Globus pallidus (tissue), 1 donor: ENCODE data around the gene ODF2L.
"Not testable (repeated sequence)": the region's sequence is repeated elsewhere in the genome, so short reads cannot be mapped to it uniquely, and the experiment has no call there.

Source experiments
- DNase-seq: peaks from one replicate; pipeline ENCODE4 v3.0.0-alpha.2; 2015; ENCODE audit warnings: low spot score

ODF2L gene

DNA sequence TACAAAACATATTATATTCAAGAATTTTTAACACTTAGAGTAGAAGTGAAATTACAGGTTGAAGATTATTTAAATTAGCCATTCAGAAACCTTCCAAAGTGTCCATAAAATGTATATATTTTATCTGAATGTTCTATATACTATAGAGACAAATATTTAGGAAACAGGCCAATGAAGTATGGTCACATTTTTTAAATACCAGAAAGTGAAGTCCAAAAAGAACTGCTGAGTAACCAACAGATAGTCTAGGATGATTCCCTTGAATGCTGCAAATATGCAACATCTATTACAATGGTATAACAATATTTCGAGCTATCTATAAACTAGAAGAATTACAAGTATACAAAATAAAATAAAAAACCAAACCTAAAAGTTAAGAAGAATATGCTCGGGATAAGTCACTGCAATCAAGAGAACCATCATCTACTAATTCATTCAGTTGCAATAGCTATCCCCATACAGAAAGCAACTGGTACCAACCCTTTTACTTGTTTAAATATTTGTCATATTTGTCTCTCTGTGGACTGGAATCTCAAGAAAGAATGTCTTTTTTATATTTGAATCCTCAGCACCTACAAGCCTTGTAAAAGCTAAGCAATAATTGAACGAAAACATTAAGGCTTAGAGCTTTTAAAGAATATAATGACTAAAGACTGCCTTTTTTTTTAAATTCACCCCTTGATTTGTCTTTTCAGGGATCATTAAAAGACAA is 8.1 kb downstream of the ODF2L start:
- no peak for DNase-seq

DNA sequence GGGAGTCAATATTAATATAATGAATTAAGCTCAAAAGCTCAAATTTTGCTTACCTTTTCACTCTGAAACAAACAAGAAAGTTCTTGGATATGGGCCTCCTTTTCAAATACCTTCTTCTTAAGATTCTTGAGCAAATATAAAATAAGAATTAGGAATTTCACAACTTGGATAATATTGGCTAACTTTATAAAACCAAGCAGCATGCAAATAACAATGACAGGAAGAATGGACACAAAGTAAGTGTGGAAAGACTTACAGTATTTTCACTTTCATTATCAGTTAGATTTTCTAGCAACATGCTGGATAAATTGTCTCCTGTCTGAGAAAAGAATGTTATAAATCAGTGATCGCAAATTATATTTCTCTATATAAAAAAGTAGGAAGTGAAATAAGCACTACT is 13.2 kb downstream of the ODF2L start:
- no peak for DNase-seq

DNA sequence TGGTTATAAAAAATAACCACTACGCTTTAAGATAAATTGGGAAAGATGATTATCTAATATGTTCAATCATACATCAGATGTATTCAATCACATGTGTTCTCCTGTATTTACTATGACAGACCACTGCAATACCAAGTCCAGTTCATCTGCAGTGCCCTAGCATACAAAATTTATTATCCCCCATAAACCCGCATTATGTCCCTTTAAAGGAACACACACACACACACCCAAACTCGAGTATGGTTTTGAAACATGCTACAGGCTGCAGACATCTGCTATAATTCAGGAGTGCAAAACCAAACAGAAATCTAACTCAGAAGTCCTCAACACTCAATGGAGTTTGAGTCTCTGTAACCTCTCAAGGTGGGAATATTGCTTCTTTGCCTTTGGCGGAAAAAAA is 14.9 kb downstream of the ODF2L start:
- DNase-seq: no peak

DNA sequence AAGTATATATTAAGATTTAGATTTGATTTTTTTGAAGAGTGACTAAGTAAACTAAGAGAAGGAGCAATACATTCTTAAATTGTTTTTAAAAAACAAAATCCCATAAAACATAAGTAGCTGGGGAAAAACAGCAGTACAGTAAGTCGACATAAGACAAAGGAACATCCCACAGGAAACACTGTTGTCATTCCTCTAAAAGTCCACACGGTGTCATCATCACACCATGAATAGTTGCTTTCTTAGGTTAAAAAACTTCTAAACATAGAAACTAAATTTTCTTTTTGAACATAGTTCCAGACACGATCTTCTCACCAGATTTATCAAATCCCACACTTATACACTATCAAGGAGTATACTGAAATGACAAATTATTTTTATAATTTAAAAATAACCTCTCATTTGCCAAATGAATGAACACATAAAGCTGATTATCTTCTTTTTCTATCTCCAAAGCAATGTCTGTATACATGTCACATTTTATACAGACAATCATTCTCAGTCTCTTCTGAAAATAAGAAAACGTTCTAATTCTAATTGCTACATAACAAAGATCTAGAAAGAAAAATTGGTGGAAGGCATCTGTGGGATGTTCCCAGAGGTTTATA is 15.8 kb downstream of the ODF2L start:
- peak; percentile 67 for DNase-seq

DNA sequence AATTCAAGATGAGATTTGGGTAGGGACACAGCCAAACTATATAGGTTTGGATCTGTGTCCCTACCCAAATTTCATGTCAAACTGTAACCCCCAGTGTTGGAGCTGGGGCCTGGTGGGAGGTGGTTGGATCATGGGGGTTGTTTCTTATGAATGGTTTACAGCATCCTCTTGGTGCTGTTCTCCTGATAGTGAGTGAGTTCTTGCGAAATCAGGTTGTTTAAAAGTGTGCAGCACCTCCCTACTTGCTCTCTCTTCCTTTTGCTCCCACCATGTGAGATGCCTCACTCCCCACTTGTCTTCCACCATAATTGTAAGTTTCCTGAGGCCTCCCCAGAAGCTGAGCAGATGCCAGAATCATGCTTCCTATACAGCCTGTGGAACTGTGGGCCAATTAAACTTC is 17.3 kb downstream of the ODF2L start:
- DNase-seq: no peak

DNA sequence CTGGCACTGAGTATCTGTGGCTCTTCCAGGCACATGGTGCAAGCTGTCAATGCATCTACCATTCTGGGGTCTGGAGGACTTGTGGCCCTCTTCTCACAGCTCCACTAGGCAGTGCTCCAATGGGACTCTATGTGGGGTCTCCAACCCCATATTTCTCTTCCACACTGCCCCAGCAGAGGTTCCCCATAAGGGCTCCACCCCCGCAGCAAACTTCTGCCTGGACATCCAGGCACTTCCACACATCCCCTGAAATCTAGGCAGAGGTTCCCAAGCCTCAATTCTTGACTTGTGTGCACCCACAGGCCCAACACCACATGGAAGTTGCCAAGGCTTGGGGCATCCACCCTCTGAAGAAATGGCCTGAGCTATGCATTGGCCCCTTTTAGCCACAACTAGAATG is 18.8 kb downstream of the ODF2L start:
- DNase-seq: no peak

DNA sequence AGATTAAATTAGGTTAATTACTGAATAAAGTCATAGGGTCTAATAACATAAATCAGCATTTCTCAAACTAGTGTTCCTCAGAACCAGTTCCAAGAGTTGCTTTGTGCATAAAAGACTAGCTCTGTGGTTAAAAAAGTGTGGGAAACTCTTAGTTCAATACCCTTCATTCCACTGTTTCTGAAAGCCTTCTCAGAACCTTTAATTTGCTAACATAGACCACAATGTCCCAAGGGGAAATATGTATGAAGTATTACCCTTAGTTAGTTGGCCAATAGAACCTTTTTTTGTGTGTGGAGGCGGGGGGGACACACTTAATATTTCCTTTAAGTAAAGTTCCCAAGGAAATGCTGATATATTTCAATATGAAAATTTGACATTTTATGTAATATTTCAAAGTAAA is 20.4 kb downstream of the ODF2L start:
- no peak for DNase-seq

DNA sequence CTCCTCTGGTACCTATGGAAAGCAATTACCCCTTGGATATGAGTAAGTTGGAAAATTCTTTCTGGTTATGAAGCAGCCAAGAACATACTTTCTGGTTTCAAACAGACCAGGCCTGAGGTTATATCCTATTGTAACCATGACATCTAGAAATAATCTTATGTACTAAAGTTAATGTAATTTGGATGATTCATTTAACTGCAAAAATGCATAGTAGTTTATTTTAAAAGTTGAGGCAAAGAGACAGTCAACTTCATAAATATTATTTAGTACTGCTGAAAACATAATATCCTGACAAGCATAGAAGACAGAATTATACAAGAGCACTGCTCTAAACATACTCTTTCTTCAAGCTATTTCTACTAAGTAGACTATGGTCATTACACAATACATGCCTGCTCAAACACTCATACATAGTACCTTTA is 25.5 kb downstream of the ODF2L start:
- no peak for DNase-seq

DNA sequence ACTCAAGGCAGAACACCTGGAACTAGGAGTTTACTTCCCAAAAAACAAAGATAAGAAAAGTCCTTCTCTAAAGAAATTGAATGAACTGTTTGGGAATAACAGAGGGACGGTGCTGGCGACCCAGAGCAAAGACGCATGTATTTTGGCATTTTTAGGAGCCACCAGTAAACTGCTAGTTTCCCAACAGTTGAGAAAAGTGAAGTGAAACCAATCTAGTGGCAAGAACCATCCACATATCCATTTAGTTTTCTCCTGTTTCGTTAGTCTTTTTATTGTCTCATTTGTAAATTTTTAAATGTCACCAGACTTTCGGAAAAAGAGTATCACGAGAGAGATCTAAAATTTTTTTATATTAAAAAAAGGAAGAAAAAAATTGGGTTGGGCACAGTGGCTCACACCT is 30.2 kb downstream of the ODF2L start:
- DNase-seq: no peak

DNA sequence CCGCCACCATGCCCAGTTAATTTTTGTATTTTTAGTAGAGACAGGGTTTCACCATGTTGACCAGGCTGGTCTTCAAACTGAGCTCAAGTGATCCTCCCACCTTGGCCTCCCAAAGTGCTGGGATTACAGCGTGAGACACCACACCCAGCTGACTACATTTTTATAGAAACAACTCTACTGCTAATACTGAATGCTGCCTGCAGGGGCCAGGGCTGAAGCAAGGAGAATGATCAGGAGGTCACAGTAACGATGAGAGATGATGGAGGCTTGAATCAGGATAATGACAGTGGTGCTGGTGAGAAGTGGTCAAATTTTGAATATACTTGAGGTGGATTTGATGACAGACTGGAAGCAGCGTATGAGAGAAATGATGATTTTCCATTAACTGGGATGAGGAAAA is 33.3 kb downstream of the ODF2L start:
- DNase-seq: no peak

DNA sequence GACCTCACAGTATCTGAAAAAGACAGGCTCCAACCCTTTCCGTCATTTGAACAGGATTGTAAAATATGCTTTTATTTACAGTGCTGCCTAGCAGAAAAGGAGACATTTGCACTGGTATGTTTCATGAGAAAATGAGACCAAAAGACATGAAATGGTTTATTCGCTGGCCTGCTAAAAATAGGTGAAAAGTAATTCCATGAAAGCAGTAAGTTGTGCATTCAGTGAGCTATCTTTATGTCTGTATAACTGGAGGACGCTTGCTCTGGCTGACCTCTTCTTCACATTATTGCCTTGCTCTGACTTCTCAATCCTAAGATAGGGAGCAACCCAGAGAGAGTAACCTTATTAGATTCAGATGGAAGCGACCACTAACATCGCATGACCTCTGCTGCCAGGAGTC is 38.3 kb downstream of the ODF2L start:
- no peak for DNase-seq

DNA sequence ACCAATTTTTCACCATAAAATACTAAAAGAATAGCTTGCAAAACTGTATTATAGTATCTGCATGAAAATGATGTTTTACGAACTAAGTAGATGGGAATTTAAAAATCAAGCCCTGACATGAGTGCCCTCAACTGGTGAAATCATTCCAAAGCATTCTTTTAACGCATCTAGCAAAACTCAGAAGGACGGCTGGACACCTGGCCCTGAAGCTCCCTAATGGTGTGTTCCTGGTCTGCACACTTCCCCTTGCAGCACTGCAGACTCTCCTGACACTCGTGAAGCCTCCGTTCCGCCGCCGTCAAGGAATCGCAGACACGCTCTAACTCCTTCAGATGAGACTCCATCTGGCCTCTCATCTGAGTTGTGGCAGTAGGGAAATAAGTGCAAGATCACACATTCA is 39.9 kb downstream of the ODF2L start:
- no peak for DNase-seq

DNA sequence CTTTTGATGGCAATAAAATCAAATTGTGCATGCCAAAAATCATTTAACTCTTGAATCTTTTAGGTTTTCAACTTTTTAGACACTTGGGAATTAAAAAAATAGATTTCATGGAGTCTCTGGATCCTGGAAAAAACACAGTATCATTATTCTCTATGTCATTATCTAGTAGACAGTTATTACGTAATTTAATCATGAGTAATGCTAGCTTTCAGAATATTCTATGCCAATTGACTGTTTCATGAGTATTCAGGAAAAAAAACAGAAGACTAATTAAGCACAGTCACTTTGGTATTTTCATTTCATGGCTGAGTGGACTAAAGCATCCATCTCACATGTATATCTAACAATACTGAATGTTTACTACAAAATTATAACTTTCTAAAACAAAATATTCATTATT is 44.0 kb downstream of the ODF2L start:
- no peak for DNase-seq

DNA sequence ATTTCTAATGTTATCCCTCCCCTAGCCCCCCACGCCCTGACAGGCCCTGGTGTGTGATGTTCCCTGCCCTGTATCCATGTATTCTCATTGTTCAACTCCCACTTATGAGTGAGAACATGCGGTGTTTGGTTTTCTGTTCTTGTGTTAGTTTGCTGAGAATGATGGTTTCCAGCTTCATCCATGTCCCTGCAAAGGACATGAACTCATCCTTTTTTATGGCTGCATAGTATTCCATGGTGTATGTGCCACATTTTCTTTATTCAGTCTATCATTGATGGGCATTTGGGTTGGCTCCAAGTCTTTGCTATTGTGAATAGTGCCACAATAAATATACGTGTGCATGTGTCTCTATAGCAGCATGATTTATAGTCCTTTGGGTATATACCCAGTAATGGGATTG is 45.9 kb downstream of the ODF2L start:
- DNase-seq: not testable (repeated sequence)

DNA sequence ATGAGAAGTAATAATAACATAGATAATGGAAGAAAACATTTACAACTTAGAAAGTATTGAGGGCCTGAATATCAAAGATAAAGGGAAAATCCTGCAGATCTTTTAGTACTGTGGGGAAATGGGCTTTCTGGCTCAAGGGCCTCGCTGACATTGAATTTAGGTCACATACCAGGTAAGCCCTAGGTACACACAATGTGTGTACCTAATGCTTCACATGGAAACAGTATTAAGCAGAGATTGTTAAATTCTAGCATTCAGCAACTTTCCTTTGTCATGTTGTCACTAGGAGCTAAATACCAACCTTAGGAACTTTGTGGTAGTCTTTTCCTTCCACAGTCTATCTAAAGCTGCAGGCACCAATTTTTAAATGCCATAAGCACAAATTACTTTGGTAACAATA is 49.7 kb downstream of the ODF2L start:
- DNase-seq: no peak

DNA sequence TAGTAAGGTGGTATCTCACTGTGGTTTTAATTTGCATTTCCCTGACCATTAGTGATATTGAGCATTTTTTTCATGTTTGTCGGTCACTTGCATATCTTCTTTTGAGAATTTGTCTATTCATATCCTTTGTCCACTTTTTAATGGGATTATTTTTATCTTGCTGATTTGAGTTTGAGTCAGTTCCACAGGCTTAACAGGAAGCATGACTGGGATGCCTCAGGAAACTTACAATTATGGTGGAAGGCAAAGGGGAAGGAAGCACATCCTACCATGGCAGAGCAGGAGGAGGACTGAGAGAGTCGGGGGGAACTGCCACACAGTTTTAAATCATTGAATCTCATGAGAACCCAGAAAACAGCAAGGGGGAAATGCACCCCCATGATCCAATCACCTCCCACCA is 51.1 kb downstream of the ODF2L start:
- no peak for DNase-seq

DNA sequence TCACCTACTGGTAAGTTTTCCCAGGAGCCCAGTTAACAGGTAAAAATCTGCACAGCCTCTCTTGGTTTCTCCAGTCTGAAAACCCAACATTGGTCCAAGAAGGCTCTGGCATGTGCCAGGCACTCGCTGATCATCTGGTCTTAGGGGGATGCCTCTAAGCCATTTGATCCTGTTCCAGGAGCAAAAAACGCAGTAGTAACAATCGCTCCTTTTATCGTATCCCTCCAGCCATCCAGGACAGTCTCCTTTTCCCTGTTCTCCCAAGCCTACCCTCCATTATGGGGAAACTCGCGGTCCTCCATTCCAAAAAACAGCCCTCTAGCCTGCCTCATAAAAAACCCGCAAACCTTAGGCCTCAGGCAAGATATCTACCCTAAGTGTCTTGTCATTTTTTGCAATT is 56.2 kb downstream of the ODF2L start:
- no peak for DNase-seq

DNA sequence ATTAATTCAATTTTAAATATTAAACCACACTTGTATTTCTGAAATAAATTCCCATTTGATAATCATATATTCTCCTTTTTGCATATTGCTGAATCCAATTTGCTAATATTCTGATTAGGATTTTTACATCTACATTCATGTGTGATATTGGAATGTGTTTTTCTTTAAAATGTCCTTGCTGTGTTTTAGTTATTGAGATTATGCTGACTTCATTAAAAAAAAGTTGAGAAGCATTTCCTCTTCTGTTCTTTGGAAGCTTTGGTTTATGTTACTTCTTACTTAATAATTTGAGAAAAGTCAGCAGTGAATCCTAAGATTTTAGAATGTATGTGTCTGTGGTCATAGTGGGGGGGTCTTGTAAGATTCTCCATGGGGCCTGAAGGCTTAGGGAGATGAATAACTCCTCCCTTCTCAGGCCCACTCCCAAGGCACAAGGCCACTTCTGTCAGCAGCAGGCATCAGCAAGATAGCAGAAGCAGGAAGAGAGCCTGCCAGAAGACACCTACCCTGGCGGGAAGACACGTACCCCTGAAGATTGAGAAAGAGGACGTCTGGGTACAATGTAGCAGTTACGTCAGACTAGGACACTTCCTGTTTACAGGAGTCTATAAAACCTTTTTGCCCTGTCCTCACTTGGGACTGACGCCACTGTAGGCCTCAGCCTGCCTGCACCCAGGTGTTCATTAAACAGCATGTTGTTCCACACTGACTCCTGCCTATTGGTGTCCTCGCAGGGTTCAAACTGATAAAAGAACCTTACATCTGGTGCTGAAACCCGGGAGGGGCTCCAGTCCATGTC is 56.9 kb downstream of the ODF2L start:
- DNase-seq: no peak

DNA sequence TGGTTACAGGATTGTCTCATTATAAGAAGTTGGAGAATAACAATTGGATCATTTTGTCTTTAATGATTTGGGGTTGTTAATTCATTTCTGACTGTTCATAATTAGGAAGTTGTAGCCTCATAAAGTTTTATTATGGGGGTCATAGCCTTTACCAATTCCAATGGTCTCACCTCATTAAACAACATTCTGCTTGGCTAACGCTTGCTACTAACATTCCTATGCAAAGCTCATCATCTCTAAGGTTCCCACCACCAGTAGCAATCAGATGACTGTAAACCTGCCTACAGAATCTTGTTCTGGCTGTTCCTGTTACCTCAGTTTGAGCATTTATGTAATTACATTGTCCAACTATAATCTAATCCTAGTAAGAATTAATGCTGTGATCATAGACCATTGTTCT is 60.2 kb downstream of the ODF2L start:
- no peak for DNase-seq

DNA sequence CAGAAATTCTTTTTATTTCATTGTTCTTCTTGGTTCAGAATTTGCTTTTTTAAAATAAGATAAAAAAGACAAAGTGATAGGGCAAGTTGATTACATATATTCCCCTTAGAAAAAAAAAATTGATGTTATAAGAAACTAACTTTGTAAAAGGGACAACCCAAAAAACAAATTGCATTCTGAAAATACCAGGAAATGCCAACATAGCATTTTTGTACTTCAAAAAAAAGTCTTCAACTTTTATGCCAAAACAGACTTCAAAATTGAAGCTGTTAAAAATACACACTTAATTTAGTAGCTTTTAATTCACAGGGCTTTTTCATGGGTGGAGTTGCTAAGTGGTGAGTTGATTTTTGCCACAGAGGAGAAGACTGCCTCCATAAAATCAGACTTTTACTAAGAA is 70.9 kb downstream of the ODF2L start:
- DNase-seq: no peak

DNA sequence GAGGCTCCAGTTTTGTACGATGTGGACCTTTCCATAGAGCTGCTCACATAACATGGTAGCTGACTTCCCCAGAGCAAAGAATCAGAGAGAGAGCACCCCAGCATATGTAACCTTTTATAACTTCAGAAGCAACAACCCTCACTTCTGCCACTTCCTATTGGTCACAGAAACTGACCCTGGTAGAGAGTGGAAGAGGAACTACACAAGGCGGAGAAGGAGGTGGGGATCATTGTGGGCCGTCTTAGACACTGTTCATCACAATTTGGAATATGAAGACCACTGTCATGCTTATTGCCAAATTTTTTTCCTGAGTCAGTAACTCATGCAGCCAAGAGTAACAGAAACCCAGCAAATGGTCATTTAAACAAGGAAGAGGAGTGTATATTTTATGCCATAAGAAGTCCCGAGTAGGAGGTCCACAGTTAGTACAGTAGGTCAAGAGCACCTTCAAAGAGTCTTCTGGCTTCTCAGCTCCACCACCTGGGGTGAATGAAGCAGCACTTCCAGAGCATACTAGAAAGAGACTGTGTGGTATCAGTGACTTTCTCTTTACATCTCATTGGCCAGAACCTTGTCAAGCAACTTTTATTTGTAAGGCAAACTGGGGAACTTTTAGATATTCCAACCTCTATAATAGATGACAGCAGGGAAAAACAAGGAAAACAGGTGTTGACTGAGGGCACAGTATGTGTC is 71.8 kb downstream of the ODF2L start:
- no peak for DNase-seq

DNA sequence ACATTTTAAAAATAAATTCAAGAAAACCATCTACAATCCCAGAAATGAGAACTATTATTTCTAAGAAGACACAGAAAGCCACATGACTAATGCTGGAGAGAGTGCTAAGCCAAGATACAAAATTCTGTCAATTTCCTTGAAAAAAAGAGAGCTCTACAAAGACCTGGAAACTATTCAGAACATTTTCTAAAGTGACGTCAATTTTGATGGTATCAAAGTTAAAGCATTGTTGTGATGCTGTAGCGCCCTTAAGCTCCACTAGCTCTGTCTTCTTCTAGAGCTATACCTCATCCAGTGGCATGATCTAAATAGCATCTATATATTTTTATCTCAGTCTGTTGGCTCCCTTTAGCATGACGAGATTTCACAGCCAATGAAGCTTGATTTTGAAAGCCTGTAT is 73.9 kb downstream of the ODF2L start:
- no peak for DNase-seq

DNA sequence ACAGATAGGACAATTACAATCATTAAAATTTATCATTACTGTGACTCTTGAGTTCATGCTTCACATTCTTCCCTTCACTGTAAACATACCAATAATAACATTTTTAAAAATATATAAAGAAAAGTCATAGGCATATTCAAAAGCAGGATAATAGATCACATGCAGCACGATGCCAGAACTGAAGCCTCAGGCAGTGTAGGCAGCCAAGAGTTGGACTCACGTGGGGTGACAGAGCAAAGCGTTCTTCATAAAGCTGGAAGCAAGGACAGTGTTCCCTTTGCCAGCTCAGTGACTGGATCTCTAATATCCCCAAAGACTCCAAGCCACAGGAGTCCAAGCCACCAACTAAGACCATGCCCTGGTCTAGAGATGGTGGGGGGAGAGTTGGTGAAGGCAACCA is 77.7 kb downstream of the ODF2L start:
- DNase-seq: no peak
